ENCODE results near the gene KCNN1.

DNA sequence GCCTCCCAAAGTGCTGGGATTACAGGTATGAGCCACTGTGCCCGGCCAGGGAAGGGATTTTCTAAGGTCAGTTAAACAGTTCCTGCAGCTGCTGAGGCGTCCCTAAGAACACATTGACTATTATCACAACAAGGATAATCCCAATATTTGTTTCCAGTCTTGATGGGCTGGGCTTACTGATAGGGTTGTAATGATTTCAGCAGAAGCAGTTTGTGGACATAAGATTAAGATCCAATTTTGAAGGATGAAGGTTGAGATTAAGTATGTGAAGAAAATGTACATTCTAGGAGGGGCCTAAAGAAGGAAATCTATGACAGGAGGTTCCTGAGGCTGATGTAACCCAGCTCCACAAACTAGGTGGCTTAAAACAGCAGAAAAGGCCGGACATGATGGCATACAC, 44.8 kb upstream of the KCNN1 start:
- TF ChIP-seq, protein P1, sequence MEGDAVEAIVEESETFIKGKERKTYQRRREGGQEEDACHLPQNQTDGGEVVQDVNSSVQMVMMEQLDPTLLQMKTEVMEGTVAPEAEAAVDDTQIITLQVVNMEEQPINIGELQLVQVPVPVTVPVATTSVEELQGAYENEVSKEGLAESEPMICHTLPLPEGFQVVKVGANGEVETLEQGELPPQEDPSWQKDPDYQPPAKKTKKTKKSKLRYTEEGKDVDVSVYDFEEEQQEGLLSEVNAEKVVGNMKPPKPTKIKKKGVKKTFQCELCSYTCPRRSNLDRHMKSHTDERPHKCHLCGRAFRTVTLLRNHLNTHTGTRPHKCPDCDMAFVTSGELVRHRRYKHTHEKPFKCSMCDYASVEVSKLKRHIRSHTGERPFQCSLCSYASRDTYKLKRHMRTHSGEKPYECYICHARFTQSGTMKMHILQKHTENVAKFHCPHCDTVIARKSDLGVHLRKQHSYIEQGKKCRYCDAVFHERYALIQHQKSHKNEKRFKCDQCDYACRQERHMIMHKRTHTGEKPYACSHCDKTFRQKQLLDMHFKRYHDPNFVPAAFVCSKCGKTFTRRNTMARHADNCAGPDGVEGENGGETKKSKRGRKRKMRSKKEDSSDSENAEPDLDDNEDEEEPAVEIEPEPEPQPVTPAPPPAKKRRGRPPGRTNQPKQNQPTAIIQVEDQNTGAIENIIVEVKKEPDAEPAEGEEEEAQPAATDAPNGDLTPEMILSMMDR (IDR thresholded peaks at IDR 0.05; ENCODE audit: low read depth, low read length): no peak
- TF ChIP-seq MYC (IDR thresholded peaks at IDR 0.05; ENCODE audit: low read depth, low read length): no peak

Data from NB4 (cell line).